H1 (cell line): Measurements from ENCODE around the gene MIER1. TPM values are rescaled to one million over a fixed set of nuclear protein-coding genes. Genes with fewer than 3 reads are reported as not detected.

Experiments used
- ASH2L ChIP-seq: fragments of 200-600, 300-600 bp; sonication (generic); IDR thresholded peaks from one replicate; pipeline ENCODE4 v1.7.1; 2017; ENCODE audit warnings: low read length
- GABPA ChIP-seq: IDR thresholded peaks from 2 replicates; pipeline ENCODE4 v1.6.1; 2011; ENCODE audit warnings: mild to moderate bottlenecking, low read length, moderate library complexity, borderline replicate concordance; ENCODE audit not compliant: insufficient read depth
- HDAC6 ChIP-seq: IDR thresholded peaks from one replicate; pipeline ENCODE4 v1.7.1; 2012; ENCODE audit warnings: low read depth, mild to moderate bottlenecking, inconsistent platforms, low read length, moderate library complexity
- SAP30 ChIP-seq: fragments of 300-600 bp; sonication (generic); IDR thresholded peaks from 2 replicates; pipeline ENCODE4 v1.7.1; 2012; ENCODE audit warnings: low read length, moderate library complexity, mild to moderate bottlenecking, inconsistent platforms; ENCODE audit not compliant: insufficient read depth, insufficient replicate concordance
- ZNF274 ChIP-seq: IDR thresholded peaks from 2 replicates; pipeline ENCODE4 v1.7.0; 2012; ENCODE audit warnings: low read length, borderline replicate concordance; ENCODE audit errors: extremely low read depth
- polyA plus RNA-seq, 7 experiments: library from polyadenylated mRNA; depleted of rRNA in 3 of 7; stranded (reverse) in 5 of 7; unstranded in 2 of 7; fragments of >200 nt in 5 of 7; fragments of 200-250 nt in 2 of 7; gene quantifications; 1 replicate in 5 of 7; 2 replicates in 1 of 7; 4 replicates in 1 of 7; pipeline versions ENCODE4 v1.2.1 to v1.2.3, GENCODE V29; 2011 to 2013; ENCODE audit warnings: missing spikeins in 2 of 7, mixed read lengths in 2 of 7
- total RNA-seq: library from RNA; stranded (reverse); fragmentation: NEBNext Ultra II Directional; extraction: Animal tissue kit (Norgen Biotek cat#: 25700); gene quantifications from 2 replicates; pipeline ENCODE4 v1.2.1, GENCODE V29; 2021

MIER1 gene
- total and polyA plus RNA-seq, 2 of the 8 experiments (the other 6 are each of a cell fraction or from before 2014, with no cell fraction given): 5.2 to 33.5 TPM

DNA sequence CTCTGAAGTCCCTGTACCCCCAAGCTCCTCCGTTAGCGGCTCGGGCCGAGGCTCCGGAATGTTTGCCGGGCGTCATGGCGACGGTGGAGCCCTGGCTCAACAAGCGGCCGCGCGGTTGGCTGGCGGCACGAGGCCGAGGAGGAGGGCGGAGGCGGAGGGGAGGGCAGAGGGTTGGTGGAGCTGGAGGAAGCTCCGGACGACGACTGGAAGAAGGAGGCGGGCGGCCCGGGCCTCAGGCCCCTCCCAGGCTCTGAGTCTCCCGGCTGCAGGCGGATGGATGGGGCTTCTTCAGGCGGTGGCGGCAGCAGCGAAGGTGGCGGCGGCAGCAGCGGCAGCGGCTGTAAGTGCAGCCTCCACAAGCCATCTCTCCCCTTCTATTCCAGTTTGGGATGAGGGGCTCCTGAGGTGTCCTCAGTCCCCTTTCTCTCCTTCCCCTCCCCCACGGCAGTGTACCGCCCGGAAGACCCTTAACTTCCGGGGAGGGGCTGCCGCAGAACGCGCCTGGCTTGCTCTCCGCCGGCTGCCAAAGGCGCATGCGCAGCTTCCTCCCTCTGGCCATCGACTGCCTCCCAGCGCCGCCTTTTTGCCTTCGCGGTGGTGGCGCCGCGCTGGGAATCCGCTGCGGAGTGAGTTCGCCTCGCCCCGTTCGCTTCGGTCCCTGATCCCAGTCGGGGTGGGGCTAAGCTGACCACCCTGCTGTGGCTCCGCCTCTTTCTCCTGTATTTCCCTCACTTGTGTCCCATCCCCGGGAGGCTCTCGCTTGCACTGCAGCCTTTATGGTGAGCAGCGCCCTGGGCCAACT is at the start of gene MIER1, which contains the start of gene DNAI4 (continued):
- TF ChIP-seq SAP30 (no peak), ZNF274 (no peak), GABPA (0 out of 2 replicates have a peak, but pooled peaks have one; percentile 37), ASH2L (peak; percentile 93), HDAC6 (no peak)
